Activated CD4-positive, alpha-beta T cell treated with anti-CD3 and anti-CD28 coated beads, Interleukin-2, Interleukin-4, amounts not matched to agents 100 ng/mL and 50 ng/mL, durations not matched to agents 16 hours and 8 hours (primary cell): ENCODE results near the gene DCAKD.
A peak's percentile ranks its signal among the peaks of the same experiment; 100 is the strongest.

Experiments used
- DNase-seq: peaks from one replicate; pipeline ENCODE4 v3.0.0-alpha.2; 2020; ENCODE audit warnings: low spot score

DCAKD gene

GRCh38 chr17:45051060-45051719 lies at the start of gene DCAKD:
DCAKD (minus strand) TSS chr17:45051632; CDS start chr17:45034885, 16,747 bp downstream.
- peak; percentile 95 for DNase-seq

GRCh38 chr17:45098869-45099616 lies 47.6 kb upstream of the DCAKD start:
- peak; percentile 76 for DNase-seq

GRCh38 chr17:45098081-45098868 lies 46.8 kb upstream of the DCAKD start:
- DNase-seq: no peak

- DNase-seq: no peak
Observed at GRCh38 chr17:45096926-45097325, 45.5 kb upstream of the DCAKD start.

- peak; percentile 9 for DNase-seq
Observed at GRCh38 chr17:45096141-45096540, 44.7 kb upstream of the DCAKD start.

GRCh38 chr17:45093444-45094110 lies 42.1 kb upstream of the DCAKD start:
- DNase-seq: no peak

- DNase-seq: no peak
Observed at GRCh38 chr17:45092911-45093430, 41.5 kb upstream of the DCAKD start.

- DNase-seq: no peak
Observed at GRCh38 chr17:45091778-45092425, 40.5 kb upstream of the DCAKD start.

GRCh38 chr17:45090711-45091110 lies 39.3 kb upstream of the DCAKD start:
- DNase-seq: no peak

- no peak for DNase-seq
Observed at GRCh38 chr17:45088741-45089140, 37.3 kb upstream of the DCAKD start.

- no peak for DNase-seq
Observed at GRCh38 chr17:45087978-45088377, 36.5 kb upstream of the DCAKD start.

GRCh38 chr17:45087504-45087975 lies 36.1 kb upstream of the DCAKD start:
- DNase-seq: no peak

GRCh38 chr17:45086865-45087503 lies 35.6 kb upstream of the DCAKD start:
- DNase-seq: no peak

- DNase-seq: no peak
Observed at GRCh38 chr17:45086391-45086790, 35.0 kb upstream of the DCAKD start.

- no peak for DNase-seq
Observed at GRCh38 chr17:45081047-45081703, 29.7 kb upstream of the DCAKD start.

GRCh38 chr17:45077643-45078042 lies 26.2 kb upstream of the DCAKD start:
- peak; percentile 17 for DNase-seq

- DNase-seq: no peak
Observed at GRCh38 chr17:45073414-45074070, 22.1 kb upstream of the DCAKD start.

- no peak for DNase-seq
Observed at GRCh38 chr17:45070809-45071208, 19.4 kb upstream of the DCAKD start.

GRCh38 chr17:45070001-45070400 lies 18.6 kb upstream of the DCAKD start:
- no peak for DNase-seq

GRCh38 chr17:45067637-45068036 lies 16.2 kb upstream of the DCAKD start:
- no peak for DNase-seq
